GM06990 (cell line): ENCODE measurements around the gene NECAB2.

Experiments used
- DNase-seq: peaks from one replicate; pipeline ENCODE4 v3.0.0-alpha.2; 2011; ENCODE audit not compliant: insufficient read length; ENCODE audit errors: extremely low read depth
- H3K27me3 ChIP-seq: replicated peaks from 2 replicates; pipeline ENCODE4 v1.6.0; 2011; ENCODE audit warnings: low read length; ENCODE audit not compliant: control insufficient read depth, insufficient read depth
- H3K36me3 ChIP-seq: 2 replicates; pipeline ENCODE4 v1.5.1; 2011; ENCODE audit warnings: low read length; ENCODE audit not compliant: control insufficient read depth, insufficient read depth
- H3K4me3 ChIP-seq: replicated peaks from 2 replicates; pipeline ENCODE4 v1.5.1; 2011; ENCODE audit warnings: low read depth, mild to moderate bottlenecking, control low read depth, low read length
- TF ChIP-seq, protein P1 (sequence below): IDR thresholded peaks from 2 replicates; pipeline ENCODE4 v1.5.1; 2011; ENCODE audit warnings: low read length, control low read depth, mild to moderate bottlenecking, inconsistent platforms; ENCODE audit not compliant: insufficient read depth, poor library complexity, severe bottlenecking

NECAB2 gene

DNA sequence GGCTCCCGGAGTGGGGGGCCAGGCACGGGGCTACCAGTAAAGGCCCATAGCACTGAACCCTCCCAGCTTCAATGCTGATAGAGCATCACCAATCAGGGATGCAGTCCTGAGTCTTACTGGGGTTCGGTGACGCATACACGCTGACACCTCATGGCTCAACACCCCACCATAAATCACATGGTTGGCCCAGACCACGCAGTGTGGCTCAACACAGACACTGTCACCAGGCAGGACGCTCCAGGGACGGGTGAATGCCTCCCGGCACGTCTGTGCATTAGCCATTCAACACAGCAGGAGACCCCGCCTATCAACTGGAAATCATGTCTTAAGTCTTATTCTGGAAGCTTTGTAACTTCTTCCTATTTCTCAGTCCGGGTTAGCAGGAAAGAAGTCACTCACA, 35.0 kb downstream of the NECAB2 start:
- TF ChIP-seq, protein P1, sequence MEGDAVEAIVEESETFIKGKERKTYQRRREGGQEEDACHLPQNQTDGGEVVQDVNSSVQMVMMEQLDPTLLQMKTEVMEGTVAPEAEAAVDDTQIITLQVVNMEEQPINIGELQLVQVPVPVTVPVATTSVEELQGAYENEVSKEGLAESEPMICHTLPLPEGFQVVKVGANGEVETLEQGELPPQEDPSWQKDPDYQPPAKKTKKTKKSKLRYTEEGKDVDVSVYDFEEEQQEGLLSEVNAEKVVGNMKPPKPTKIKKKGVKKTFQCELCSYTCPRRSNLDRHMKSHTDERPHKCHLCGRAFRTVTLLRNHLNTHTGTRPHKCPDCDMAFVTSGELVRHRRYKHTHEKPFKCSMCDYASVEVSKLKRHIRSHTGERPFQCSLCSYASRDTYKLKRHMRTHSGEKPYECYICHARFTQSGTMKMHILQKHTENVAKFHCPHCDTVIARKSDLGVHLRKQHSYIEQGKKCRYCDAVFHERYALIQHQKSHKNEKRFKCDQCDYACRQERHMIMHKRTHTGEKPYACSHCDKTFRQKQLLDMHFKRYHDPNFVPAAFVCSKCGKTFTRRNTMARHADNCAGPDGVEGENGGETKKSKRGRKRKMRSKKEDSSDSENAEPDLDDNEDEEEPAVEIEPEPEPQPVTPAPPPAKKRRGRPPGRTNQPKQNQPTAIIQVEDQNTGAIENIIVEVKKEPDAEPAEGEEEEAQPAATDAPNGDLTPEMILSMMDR = no peak
- Histone ChIP-seq H3K36me3 (no peaks in the 10 kb centered on the region), H3K4me3 (no peak overlapping the region), H3K27me3 (peaks cover 1% of the 10 kb centered on the region; the same call in 1 of the 2 replicates)
- no peak for DNase-seq

DNA sequence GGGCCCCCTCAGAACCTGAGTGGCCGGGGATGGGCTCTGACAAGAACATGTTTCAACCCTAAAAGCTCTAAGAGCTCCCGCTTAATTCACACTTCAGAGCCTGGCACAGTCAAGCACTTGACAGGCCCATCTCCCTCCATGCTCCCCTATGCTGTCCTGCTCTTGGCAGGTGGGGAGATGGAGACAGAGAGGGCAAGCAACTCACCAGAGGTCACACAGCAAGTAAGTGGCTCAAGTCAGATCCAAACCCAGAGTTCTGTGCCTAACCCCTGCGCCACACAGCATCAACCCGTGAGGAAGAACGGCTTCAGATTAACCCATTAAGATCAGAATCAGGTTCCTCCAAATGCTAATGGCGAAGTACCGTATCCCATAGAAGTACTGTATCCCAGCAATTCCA, 36.4 kb downstream of the NECAB2 start:
- Histone ChIP-seq H3K36me3 (no peaks in the 10 kb centered on the region), H3K27me3 (peaks cover 1% of the 10 kb centered on the region), H3K4me3 (no peak overlapping the region)
- no peak for DNase-seq
- TF ChIP-seq, protein P1 = no peak

DNA sequence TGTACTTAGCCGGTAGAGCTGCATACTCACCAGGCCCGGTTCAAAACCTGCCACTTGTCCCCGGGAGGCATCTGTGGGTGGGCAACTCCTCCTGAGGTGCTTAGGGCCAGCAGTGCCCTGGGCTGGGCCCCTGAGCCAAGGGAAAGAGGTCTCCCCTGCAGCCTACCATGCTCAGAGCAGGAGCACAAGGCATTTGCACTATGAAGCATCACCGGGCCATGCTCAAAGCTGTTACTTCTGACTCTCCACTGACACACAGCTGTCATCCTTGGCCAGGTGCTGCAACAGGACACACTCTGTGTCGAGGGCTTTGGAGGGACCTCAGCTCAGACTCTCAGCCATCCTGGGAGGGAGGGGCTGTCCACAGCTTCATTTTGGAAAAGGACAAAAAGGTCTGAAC, 37.3 kb downstream of the NECAB2 start:
- TF ChIP-seq, protein P1 = no peak
- Histone ChIP-seq H3K4me3 (no peak overlapping the region), H3K27me3 (no peaks in the 10 kb centered on the region; the same call in none of the 2 replicates), H3K36me3 (no peaks in the 10 kb centered on the region)
- DNase-seq = no peak

DNA sequence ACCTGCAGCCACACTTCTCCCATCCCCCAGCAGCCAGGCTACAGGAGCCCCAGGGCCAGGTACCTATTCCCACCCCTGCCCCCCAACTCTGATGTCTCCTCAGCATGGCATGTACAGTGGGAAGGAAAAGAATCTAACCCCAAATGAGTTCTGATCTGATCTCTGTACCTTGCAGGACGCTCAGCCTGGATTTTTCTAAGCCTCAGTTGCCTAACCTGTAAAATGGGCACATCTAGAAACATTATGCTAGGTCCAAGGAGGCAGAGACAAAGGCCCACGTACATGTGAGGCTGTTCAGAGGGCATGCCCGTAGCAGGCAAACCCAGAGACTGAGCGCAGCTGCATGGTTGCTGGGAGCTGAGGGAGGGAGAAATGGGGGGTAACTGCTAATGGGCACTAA, 39.5 kb downstream of the NECAB2 start:
- H3K27me3 ChIP-seq = no peaks in the 10 kb centered on the region; the same call in none of the 2 replicates
- H3K36me3 ChIP-seq = no peaks in the 10 kb centered on the region
- DNase-seq = no peak
- no peak overlapping the region for H3K4me3 ChIP-seq
- TF ChIP-seq, protein P1 = no peak

- TF ChIP-seq, protein P1 = no peak
- Histone ChIP-seq H3K27me3 (no peaks in the 10 kb centered on the region; the same call in 1 of the 2 replicates), H3K36me3 (no peaks in the 10 kb centered on the region), H3K4me3 (no peak overlapping the region)
- DNase-seq = no peak
These were observed 39.9 kb downstream of the NECAB2 start for GRCh38 chr16:84007965-84008364.

DNA sequence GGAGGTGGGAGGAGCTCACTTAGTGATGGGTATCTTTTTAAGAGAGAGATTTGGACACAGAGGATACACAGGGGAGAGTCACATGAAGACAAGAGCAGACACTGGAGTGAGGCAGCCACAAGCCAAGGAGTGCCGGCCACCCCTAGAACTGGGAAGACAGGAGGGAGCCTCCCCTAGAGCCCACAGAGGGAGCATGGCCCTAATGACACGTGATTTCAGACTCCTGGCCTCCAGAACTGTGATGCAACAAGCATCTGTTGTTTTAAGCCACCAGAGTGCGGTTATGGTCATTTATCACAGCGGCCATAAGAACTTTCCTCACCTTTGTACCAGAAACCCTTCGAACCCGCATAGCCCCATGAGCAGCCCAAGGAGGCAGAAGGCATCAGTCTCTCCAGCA, 41.2 kb downstream of the NECAB2 start:
- no peak for DNase-seq
- Histone ChIP-seq H3K4me3 (no peak overlapping the region), H3K36me3 (no peaks in the 10 kb centered on the region), H3K27me3 (no peaks in the 10 kb centered on the region; the same call in 1 of the 2 replicates)
- TF ChIP-seq, protein P1 = no peak
